Lung microvascular endothelial cell (primary cell): Measurements from ENCODE around the gene GATD1. TPM values are rescaled to one million over a fixed set of nuclear protein-coding genes. Genes with fewer than 3 reads are reported as not detected.
"Not testable (repeated sequence)": the region's sequence is repeated elsewhere in the genome, so short reads cannot be mapped to it uniquely, and the experiment has no call there.

Experiments used
- DNase-seq, 2 donors: peaks; one replicate each; pipeline versions ENCODE4 v3.0.0 to v3.0.0-alpha.2; 2010; ENCODE audit warnings: low read depth in 2 of 2
- total RNA-seq: library from RNA; depleted of rRNA; stranded (reverse); fragments of >200 nt; gene quantifications from 2 replicates; pipeline ENCODE4 v1.2.1, GENCODE V29; 2014

The GATD1 gene
- total RNA-seq, 1 donor from 2014 or later, result 21.4 TPM

GRCh38 chr11:764322-765024 is 12.8 kb downstream of the GATD1 start:
- no peak for DNase-seq

- DNase-seq, result no peak
Observed at GRCh38 chr11:763549-764321, 13.6 kb downstream of the GATD1 start.

GRCh38 chr11:763073-763463 is 14.2 kb downstream of the GATD1 start:
- no peak for DNase-seq

- DNase-seq, result peak in 1 of 2 donors; percentile 51
Observed at GRCh38 chr11:762421-763072, 14.7 kb downstream of the GATD1 start.

- DNase-seq, result no peak
Observed at GRCh38 chr11:761526-762108, 15.7 kb downstream of the GATD1 start.

GRCh38 chr11:760236-760635 is 17.1 kb downstream of the GATD1 start:
- DNase-seq, result no peak

GRCh38 chr11:749731-750130 is 27.6 kb downstream of the GATD1 start:
- DNase-seq, result no peak

- peak; percentile 38 to 41 for DNase-seq
Observed at GRCh38 chr11:748007-748359, 29.3 kb downstream of the GATD1 start.

GRCh38 chr11:747158-748006 is 29.9 kb downstream of the GATD1 start, which contains the start of gene TALDO1:
TALDO1 (plus strand) TSS chr11:747464; CDS start chr11:747482, 18 bp downstream.
- DNase-seq, result peak; percentile 88 to 91

- DNase-seq, result no peak
Observed at GRCh38 chr11:746289-747157, 30.8 kb downstream of the GATD1 start.

- no peak for DNase-seq
Observed at GRCh38 chr11:745428-745827, 31.9 kb downstream of the GATD1 start.

- no peak for DNase-seq
Observed at GRCh38 chr11:742571-743201, 34.6 kb downstream of the GATD1 start.

- DNase-seq, result no peak
Observed at GRCh38 chr11:742156-742546, 35.1 kb downstream of the GATD1 start.

GRCh38 chr11:737899-738298 is 39.4 kb downstream of the GATD1 start:
- DNase-seq, result not testable (repeated sequence)

- no peak for DNase-seq
Observed at GRCh38 chr11:737366-737765, 39.9 kb downstream of the GATD1 start.

GRCh38 chr11:734541-734940 is 42.7 kb downstream of the GATD1 start:
- not testable (repeated sequence) for DNase-seq

GRCh38 chr11:733072-733471 is 44.2 kb downstream of the GATD1 start:
- no peak for DNase-seq

GRCh38 chr11:729492-730074 is 47.7 kb downstream of the GATD1 start:
- DNase-seq, result no peak

GRCh38 chr11:728901-729491 is 48.3 kb downstream of the GATD1 start:
- DNase-seq, result no peak
